AG09319 (cell line): ENCODE measurements around the gene NEK11.

Source experiments
- DNase-seq: peaks from one replicate; pipeline ENCODE4 v3.0.0-alpha.2; 2010; ENCODE audit warnings: low read depth; ENCODE audit errors: extremely low read depth
- TF ChIP-seq, protein P1 (sequence below): IDR thresholded peaks from 2 replicates; pipeline ENCODE4 v1.5.1; 2011; ENCODE audit warnings: low read depth, mild to moderate bottlenecking, inconsistent platforms, low read length, moderate library complexity

The NEK11 gene

DNA sequence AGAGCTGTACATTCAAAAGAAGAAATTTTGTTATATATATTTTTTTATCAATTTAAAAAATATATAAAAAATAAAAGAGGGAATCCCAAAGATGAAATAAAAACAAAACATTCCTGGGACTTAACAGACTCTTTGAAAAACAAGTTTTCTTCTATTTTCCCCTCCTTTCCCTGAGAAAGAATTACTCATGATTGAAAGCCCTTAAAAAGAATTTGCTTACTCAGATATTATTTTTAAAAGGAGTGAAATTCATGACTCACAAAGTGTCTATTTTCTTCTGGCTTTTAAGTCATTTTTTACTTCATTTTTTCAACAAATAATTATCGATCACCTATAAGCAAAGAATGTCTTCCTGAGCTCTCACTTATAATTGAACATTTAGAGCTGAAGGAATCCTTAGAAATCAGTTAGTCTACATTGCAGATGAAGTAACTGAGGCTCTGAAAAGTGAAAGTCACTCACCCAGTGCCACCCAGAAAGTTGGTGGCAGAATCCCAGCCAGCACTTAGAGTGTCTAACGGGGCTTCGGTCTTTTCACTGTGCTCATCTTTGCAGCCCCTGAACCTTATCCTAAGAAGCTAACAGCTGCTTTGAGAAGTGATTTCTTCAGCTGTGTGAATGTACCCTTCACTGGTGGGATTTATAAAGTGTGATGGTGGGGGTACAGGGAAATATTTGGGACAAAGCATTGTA, 312.4 kb downstream of the NEK11 start:
- DNase-seq = no peak
- TF ChIP-seq, protein P1, sequence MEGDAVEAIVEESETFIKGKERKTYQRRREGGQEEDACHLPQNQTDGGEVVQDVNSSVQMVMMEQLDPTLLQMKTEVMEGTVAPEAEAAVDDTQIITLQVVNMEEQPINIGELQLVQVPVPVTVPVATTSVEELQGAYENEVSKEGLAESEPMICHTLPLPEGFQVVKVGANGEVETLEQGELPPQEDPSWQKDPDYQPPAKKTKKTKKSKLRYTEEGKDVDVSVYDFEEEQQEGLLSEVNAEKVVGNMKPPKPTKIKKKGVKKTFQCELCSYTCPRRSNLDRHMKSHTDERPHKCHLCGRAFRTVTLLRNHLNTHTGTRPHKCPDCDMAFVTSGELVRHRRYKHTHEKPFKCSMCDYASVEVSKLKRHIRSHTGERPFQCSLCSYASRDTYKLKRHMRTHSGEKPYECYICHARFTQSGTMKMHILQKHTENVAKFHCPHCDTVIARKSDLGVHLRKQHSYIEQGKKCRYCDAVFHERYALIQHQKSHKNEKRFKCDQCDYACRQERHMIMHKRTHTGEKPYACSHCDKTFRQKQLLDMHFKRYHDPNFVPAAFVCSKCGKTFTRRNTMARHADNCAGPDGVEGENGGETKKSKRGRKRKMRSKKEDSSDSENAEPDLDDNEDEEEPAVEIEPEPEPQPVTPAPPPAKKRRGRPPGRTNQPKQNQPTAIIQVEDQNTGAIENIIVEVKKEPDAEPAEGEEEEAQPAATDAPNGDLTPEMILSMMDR = no peak

DNA sequence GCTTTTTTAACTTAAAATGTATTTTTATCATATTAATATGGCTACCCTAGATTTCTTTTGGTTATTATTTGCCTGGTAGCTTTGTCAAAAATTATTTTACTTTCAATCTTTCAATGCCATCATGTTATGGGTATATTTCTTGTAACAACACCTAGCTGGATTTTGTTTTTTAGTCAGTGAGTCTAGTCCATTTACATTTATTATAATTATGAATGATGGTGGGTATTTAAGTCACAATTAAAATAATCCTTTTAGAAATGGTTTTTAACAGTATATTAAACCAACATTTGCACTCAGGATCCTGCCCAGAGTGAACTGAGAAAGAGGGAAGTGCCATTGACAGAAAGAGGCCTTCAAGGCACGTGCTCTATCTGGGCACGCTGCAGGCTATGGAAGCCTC, 315.1 kb downstream of the NEK11 start:
- no peak for DNase-seq
- TF ChIP-seq, protein P1 = no peak

DNA sequence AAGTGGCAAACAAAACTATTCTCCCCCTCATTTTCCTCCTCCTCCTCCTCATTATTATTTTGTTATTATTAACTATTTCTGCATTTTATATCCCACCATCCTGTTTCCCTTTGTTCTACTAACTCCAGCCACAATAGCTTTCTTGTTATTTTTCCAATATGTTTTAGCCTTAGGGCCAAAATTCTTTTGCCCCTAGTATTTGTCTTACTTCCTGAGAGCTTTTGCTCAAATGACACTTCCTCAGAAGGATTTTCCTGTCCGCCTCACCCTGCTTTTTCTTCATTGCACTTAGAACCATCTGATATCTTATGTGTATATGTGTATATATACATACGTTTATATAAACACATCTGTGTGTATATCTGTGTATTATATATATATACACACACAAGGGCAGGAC, 322.2 kb downstream of the NEK11 start:
- DNase-seq = no peak
- TF ChIP-seq, protein P1 = no peak

DNA sequence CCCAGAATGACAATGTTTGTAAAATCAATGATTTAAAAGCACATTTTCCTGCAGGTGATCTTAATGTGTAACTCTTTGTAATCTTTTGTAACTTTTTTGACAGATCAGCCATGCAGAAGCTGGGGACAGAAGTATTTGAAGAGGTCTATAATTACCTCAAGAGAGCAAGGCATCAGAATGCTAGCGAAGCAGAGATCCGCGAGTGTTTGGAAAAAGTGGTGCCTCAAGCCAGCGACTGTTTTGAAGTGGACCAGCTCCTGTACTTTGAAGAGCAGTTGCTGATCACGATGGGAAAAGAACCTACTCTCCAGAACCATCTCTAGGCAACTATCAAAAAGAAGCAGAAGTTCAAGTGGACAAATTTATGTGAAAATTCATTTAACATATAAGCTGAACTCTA, 322.8 kb downstream of the NEK11 start:
- TF ChIP-seq, protein P1 = no peak
- DNase-seq = no peak

DNA sequence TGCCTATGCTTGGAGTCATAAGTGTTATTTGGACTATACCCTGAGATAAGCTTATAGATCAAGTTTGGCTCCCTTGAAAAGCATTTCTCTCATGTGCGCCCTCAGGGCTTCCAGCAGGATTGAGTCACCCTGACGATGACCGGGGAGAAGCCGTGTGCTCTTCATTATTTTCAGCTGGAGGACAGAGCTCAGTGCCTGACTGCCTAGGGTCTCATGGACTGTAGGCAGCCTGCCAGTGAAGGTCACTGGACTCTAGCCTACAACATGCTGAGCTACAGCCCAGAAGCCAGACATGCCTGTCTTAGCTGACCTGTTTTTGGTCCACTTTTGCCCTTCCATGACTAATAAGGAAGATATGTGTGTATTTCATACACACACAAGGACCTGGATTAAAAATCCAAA, 323.3 kb downstream of the NEK11 start:
- DNase-seq = peak; percentile 49
- TF ChIP-seq, protein P1 = no peak

DNA sequence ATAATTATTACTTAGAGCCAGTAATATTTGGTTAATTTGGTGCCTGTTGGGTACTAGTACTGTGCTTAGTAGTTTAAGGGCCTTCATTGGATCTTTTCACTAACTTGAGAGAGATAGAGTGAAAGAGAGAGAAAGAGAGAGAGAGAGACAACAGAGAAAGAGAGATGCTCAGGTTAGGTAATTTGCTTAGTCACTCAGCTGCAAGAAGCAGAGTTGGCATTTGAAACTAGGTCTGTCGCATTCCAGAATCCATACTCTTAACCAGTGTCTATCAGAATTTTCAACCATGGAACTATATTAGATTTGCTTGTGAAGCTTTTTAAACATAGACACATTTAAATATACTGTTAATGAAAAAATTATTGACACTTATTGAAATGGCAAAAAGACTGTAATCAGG, 323.8 kb downstream of the NEK11 start:
- TF ChIP-seq, protein P1 = no peak
- DNase-seq = no peak

DNA sequence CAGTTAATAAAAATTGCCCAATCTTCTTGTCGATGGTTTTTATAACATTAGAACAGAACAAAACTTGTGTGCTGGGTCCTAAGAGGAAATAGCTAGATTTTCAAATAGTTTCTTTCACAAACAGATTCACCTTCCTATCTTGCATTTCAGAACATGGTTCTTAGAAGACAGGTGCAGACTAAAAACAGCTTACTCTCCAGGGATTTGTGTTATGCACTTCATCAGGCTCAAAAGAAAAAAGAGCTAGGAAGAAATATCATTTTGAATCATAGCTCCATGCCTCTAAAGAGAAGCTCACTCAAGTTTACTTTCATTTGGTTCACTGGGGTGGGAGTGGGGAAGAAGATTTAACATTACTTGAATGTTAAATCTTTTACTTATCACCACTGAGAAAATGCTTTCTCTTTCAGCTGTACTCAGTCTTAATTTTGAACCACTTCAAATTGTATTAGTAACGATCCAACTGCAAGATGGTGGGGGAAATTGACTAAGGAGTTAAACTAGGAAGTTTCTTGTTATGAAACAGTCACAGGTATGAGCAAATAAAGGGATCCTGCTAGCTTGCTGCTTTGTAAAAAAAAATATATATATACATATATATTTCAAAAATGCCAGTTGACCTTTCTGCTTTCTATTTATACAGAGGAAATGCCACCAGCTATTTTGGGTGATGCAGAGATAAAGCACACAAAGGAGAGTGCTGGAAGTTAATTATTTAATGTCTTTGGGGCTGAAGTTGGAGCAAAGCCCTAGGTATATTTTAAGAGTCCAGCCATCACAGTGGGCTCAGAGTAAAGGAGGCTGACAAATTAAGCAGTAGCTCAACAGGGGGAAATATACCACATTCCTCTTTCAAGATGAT, 326.6 kb downstream of the NEK11 start:
- TF ChIP-seq, protein P1 = no peak
- DNase-seq = no peak
